ENCODE measurements around the gene POLA1. TPM values are rescaled to one million over a fixed set of nuclear protein-coding genes. Genes with fewer than 3 reads are reported as not detected.

POLA1 gene
- total RNA-seq, 4 donors from 2014 or later: 5.7 to 13.9 (median 9.9) TPM

DNA sequence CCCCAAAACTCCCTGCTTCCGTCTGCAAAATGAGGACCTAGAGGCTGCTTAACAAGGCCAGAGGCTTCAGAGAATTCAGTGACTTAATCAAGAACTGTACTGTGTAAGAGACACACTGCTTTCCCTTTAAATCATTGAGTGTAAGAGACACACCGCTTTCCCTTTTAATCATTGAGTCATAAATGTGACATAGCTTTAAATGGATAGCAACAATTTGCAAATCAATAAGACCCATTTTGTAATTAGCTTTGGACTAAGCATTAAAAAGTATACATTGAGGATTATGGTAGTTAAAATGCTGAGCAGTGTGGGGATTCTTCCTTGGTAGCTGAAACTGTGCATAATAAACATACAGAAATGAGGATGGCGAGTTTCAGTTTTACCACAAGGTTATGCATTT lies 290.2 kb downstream of the POLA1 start:
- TF ChIP-seq, protein P1, sequence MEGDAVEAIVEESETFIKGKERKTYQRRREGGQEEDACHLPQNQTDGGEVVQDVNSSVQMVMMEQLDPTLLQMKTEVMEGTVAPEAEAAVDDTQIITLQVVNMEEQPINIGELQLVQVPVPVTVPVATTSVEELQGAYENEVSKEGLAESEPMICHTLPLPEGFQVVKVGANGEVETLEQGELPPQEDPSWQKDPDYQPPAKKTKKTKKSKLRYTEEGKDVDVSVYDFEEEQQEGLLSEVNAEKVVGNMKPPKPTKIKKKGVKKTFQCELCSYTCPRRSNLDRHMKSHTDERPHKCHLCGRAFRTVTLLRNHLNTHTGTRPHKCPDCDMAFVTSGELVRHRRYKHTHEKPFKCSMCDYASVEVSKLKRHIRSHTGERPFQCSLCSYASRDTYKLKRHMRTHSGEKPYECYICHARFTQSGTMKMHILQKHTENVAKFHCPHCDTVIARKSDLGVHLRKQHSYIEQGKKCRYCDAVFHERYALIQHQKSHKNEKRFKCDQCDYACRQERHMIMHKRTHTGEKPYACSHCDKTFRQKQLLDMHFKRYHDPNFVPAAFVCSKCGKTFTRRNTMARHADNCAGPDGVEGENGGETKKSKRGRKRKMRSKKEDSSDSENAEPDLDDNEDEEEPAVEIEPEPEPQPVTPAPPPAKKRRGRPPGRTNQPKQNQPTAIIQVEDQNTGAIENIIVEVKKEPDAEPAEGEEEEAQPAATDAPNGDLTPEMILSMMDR (IDR thresholded peaks at IDR 0.05): no peak
- no peak for ATAC-seq (ENCODE audit: low FRiP score)
- no peak for DNase-seq (ENCODE audit: low spot score)

DNA sequence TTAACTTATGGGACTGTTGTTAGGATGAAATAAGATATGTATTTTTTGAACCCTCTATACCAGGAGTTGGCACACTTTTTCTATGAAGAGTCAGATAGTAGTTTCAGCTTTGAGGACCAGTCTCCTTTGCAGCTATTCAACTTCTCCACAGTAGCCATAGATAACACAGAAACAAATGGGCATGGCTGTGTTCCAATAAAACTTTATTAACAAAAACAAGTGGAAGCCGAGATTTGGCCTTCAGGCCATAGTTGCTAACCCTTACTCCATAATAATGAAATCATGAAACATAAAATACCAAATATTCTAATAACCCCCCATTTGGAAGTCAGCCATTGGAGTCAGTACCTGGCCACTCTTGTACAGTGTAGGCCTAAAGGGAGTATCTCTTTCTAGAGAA lies 291.4 kb downstream of the POLA1 start:
- no peak for DNase-seq (ENCODE audit: low spot score)
- TF ChIP-seq, protein P1 (IDR thresholded peaks at IDR 0.05): no peak
- no peak for ATAC-seq (ENCODE audit: low FRiP score)

DNA sequence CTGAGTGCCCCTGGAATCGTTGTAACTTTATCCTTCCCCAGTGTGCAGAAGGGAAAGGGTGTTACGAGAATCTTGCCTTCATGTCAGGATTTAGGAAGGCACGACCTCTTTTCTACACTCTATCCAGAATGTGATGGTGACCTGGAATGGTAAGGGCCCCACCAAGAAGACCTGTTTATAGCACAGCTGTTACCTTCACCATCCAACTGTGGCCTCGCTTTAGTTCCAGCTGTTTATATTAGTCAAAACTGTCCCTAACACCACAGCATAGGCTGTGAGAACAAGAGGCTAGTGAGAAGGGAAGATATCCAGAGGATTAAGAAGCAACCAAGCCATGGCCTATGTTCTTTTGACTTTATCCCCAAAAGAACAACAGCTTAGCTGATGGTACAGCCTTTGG lies 294.0 kb downstream of the POLA1 start:
- TF ChIP-seq, protein P1 (IDR thresholded peaks at IDR 0.05): no peak
- DNase-seq (ENCODE audit: low spot score) (no peak), ATAC-seq (ENCODE audit: low FRiP score) (no peak)

DNA sequence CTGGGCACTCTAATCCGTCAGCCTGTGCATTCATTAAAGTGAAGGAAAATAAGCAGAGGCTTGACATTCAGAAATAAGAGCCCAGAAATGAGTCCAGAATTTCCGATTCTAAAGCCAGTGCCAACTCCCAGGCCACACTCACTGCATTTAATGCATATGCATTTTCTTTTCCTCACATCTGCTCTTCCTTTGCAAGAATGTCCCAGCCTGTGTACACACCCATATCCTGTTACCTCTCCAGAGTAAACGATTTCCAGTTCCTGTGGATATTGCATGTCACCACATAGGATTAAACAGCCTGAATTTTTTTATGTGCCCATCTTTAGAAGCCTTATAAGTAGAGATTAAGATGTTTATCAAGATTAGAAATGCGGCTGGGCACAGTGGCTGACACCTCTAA lies 294.6 kb downstream of the POLA1 start:
- TF ChIP-seq, protein P1 (IDR thresholded peaks at IDR 0.05): no peak
- DNase-seq (ENCODE audit: low spot score) (no peak), ATAC-seq (ENCODE audit: low FRiP score) (no peak)

DNA sequence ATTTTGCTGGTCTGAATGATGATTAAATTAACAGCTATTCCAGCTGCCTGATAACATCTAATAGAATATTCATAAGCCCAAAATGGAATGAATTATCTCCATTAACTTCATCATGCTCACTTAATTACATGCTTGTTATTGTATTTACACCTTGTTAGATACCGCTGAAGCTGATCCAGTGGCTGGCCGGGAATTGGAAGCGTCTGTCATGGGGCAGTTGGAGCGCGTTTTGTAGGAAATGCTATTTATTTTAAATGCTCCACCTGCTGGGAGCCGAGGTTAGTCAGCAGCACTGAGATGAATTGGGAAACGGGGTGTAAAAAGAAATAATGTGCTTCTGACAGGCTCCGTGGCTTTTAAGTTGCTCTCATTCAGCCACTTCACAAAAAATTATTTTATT lies 296.8 kb downstream of the POLA1 start:
- TF ChIP-seq, protein P1 (IDR thresholded peaks at IDR 0.05): no peak
- DNase-seq (ENCODE audit: low spot score) (no peak), ATAC-seq (ENCODE audit: low FRiP score) (no peak)

DNA sequence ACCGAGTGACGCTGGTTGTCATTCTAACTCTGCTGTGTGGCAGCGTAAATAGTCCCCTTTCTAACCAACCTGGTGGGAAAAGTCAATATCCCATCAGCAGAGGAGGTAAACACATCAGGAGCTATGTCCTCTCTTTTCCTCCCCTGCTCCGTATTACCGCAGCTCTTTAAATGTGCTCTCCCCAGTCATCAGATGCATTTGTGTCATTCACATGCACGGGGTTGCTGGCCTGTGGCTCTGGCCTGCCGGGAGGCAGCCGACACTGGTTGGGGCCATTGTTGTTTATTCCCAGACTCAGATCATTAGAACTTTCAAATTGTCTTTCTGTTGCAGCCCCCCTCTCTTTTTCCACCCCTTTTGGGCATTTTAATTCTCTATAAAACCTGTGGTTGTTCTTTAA lies 300.2 kb downstream of the POLA1 start:
- no peak for ATAC-seq (ENCODE audit: low FRiP score)
- TF ChIP-seq, protein P1 (IDR thresholded peaks at IDR 0.05): no peak
- DNase-seq (ENCODE audit: low spot score): no peak

DNA sequence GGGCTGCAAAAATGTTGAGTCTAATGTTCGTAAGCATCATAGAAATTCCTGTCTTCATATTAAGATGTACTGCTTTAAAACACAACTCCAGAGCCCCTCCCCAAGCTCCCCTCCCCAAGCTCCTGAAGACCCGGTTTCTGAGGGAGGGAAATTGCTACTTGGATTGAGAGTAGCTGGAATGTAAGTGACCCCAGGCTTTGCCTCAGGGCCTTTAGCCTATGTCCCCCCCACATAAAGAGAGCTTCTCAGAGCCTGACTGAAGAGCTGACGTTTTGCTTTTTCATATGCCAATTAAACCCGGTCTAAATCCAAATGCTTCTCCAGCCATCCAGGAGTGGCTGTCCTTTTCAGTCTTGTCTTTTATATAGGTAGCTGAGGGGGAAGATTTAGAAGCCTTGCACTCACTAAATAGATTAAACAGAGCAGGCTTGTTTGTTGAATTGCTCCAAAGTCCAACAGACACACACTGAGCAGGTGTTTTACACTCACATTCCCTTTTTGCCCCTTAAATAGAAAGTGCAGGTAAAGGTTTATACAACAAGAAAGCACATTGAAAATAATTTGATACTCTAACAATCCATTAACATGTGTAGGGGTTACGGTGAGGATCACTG lies 302.5 kb downstream of the POLA1 start:
- TF ChIP-seq, protein P1 (IDR thresholded peaks at IDR 0.05): no peak

More for the DNA sequence above, 302.5 kb downstream of the POLA1 start:
- DNase-seq (ENCODE audit: low spot score) (no peak), ATAC-seq (ENCODE audit: low FRiP score) (no peak)
